HG03442 (cell line): Measurements from ENCODE around the gene SDK2.

Experiments used
- ATAC-seq: cut with Tn5 transposase; IDR thresholded peaks from one replicate; pipeline ENCODE4 v1.9.1; 2021; ENCODE audit warnings: mild to moderate bottlenecking, moderate library complexity; ENCODE audit not compliant: unreplicated experiment

SDK2 gene

DNA sequence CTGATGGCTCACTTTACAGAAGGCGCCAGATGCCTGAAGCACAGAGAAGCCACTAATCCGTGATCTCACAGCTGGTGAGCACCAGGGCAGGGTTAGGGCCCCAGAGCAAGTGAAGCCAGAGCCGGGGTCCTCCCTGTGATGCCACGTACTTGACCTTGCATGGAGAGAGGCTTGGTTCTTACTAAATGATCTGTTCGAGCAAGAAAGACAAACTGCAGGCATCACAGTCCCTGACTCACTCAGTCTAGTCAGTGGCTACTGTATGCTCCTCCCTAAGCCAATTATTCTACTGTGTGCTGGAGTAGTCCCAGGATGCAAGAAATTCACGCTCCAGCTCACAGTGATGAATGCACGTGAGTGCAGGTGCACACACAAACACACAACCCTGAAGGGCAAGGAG is 55.4 kb downstream of the SDK2 start:
- no peak for ATAC-seq

DNA sequence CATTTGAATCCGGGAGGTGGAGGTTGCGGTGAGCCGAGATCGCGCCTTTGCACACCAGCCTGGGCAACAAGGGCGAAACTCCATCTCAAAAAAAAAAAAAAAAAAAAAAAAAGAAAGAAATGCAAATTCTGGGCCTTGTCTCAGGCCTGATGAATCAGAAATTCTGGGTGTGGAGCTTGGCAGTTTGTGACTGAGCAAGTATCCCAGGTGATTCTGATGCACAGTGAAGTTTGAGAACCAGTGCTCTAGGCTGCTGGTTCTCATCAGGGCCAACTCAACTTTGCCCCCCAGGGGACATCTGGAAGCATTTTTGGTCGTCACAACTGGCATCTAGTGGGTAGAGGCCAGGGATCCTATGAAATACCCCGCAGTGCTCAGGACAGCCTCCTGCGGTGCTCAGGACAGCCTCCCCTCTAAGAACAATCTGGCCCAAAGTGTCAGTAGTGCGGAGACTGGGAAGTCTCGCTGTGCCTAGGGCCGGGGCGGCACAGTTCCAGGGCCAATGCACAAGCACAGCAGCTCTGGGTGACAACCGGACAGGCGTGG is 55.9 kb downstream of the SDK2 start:
- no peak for ATAC-seq

DNA sequence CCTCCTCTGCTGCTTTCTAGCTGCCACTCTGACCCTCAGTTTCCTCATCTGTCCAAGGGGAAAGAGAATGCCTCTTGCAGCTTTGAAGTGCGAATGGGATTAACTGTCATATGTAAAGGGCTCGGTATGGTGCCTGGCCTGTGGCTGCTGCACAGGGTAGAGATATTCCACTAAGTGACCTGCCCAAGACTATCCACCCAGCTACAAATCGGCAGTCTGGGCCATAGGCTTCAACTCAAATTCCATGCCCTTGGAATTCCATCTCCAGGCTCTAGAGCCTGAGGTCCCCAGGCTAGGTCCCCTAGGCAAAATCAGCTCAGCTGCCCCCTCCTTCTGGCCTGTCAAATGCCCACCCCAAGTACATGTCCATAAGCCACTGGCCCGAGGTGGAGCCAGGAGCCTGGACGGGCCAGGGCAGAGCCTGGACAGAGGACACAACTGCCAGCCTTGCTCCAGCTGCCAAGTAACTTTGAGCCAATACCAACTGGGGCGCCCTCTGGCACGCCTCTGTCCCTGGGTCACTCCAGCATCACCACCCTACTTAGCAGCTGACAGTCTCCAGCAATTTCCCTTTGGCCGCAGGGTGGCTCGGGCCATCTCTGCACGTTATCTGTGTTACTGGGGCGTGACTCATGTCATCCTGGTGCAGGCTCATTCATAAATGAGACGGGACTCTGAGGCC is 57.2 kb downstream of the SDK2 start:
- no peak for ATAC-seq

DNA sequence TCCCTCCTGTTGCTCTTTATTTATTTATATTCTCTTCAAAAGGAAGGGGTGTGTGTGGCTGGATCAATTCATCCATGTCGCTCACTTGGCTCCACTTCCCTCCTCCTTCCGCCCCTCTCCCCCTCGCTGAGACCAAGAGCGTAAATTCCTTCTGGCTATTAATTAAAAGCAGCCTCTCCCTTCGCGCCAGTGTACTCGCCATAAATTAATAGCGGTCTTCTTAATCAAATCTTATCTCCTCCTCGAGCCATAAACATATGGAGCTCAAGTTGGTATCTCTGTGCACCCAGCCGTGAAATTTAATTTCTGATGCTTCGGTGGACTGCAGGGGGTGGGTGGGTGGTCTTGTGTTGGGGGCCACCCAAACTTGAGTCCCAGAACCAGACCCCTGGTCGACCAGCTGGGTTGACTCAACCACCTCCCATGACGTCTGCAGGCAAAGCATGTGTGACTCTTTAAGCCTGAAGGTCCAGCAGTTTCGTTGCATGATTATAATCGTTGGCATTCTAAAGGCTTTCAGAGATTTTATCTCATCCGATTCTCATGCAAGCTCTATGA is 57.9 kb downstream of the SDK2 start:
- no peak for ATAC-seq

DNA sequence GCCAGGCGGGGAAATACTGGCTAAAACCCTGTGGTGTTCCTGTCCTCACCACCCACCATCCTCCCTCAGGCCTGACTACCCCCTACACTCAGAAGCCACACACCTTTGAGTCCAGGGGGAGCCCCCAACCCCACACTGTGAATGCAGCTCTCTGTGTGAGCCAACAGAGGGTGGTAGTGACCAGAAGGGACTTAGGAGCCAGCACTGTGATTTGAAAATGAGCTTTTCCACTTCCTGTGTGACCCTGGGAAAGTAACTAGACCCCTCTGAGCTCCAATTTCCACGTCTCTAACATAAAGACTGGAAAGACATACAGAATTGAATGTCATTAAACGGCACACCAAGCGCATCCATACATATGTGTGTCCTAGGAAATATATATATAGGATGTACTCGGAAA is 58.7 kb downstream of the SDK2 start:
- ATAC-seq = no peak

DNA sequence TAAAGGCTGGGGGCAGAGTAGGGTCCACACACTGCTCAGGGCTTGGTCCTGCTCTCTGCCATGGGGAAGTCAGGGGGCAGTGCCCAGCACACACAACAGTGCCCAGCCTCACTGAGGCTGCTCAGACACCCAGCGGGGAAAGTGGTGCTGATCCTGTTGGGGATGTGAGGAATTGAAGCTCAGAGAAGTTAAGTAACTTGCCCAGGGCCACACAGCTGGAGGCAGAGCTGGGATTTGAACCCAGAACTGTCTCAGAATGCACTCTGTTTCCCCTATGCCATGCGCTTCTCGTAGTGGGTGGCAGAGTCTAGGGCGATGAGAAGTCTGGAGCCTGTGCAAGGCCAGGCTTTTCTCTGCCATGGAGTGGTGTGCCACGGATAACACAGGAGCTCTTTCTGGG is 59.3 kb downstream of the SDK2 start:
- no peak for ATAC-seq

DNA sequence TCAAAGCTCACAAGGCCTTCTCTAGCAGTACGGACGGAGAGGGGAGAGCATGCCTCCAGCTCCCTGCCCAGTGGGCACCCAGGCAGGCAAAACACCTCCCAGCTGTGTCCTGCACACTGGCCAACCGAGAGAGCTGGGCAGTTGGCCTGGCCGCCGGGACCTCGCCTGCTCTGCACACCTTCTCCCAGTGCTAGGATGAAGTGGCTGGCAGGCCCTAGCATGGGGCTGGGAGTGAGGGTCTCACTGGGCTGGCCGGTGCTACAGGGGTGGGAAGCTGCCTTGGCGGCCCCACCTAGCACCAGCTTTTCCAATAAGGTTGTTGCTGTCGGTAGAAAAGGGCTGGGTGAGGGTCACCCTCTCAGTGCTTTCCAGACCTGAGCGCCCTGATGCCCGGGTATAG is 60.2 kb downstream of the SDK2 start:
- ATAC-seq = no peak

DNA sequence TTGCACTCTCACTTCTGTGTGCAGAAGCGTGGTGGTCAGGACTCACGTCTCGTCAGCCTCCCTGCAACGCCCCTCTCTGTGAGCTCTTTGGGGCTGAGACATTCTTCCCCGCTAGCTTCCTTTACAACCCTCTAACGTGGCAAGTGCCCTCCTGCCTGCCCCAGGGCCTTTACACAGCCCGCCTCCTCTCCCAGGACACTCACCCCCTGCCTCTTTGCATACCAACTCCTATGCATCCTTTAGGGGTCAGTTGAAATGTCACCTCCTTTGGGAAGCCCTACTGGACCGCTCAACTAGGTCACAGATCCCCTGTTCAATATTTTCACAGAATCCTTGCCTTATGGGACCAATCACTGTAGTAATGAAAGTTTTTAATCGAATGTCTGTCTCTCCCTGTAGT is 61.4 kb downstream of the SDK2 start:
- no peak for ATAC-seq

DNA sequence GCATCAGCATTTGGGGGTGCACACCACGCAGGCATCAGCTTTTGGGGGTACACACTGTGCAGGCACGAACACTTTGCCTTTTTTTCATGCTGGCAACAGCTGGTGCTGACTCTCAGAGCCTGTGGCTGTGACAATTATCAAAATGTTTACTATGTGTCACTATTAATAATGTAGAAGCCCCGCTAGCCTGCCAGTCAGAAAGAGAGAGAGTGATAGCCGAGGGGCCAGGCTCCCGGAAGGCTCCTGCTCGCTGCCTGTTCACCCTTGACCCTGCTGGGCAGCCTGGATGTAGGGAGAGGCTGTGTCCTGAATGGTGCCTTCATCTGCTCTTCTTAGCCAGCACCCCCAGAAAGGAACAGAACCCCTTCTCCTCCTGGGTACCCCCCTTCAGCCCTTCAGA is 61.9 kb downstream of the SDK2 start:
- ATAC-seq = no peak

DNA sequence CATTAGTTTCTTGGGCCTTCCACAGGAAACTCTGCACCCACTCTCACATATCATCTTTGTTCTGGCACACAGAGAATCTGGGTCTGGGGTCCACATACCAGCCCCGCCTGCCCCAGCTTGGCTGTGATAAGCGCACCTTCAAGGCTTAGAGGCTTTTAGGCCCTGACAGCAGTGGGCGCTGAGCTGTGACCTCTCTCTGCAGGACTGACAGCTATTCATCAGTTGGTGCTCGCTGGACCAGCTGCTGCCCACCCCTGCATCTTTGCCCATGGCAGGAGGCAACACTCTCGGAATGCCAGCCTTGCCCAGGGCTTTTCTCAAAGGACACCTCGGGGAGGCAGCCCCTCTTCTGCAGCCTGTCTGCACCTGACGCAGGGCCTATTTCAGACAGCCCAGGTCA is 62.9 kb downstream of the SDK2 start:
- no peak for ATAC-seq

DNA sequence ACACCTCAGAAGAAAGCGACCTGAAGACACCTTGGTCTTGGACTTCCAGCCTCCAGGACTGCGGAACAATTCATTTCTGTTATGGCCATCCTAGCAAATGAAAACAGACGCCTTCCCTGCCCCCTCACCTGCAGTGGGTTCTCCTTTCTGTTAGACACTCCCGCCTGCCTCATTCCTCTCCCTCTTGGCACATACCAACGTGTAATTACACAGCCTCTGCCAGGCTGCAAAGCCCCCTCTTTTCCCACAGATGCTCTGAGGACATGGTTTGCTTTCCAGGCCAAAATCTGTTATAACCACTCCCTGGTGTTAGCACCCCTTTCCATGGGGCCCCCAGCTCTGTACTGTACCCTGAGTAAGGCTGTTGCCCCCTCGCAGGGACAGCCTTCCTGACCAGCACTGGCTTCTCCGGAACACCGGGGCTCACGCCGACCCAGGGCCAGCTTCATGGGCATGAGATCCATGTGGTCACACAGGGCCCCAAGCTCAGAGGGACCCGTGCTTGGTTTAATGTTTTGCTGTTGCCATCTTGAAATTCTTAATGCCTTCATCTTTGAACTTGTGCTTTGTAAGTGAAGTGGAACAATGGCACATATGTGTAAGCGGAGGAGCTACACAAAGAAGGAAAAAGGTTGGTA is 64.1 kb downstream of the SDK2 start:
- ATAC-seq = no peak

DNA sequence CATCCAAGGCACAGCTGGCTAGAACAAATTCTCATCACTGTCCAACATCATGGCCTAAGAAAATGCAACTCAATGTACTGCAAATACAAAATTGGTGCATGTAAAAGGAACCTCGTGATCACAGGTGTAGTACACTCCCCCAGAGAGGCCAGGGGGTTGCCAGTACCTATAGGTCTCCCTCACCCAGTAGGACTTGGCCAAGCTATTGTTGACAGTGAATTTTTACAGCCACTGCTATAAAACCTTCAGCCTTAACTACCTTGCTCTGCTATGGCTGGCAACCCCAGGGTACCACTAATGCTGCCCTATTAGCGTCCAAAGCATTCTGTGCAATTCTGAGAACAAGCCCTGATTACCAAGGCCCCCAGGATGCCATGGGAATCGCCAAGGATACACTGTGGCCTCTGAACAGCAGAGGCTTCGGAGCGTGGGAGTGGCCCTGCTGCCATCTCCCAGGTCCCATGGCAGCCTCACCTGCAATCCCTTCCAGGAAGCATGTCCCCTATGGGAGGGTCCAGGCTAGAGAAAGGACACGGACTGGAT is 67.6 kb downstream of the SDK2 start:
- no peak for ATAC-seq

DNA sequence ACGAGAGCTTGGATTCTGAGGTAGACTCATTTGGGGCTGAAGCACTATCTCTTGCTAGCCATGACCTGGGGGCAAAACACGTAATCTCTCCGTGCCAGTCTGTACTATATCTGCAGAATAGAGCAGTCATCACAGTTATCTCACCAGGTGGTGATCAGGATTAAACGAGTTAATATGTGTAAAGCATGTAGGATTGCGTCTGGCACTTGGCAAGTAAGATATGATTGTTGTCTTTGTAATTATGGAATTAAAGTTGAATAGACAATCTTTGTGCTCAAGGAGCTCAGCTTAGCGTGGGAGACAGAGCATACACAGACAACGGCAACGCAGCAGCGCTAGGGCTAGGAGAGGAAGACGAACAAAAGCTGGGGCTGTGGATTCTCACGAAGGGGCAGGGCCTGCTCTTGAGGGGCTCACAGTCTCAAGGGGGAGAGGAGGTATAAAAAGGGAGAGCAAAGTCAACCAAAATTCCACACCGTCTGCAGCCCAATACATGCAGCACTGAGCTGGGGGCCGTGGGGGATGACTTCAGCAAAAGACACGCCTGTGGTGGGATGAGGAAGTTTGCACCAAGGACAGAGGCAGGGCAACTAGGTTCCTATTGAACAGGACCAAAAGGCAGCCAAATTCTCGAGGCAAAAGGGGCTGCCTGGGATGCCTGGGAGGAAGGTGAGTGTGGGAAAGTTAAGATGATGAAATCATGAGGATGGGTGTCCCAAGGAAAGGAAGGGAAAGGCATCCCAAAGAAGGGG is 68.6 kb downstream of the SDK2 start:
- ATAC-seq = no peak

DNA sequence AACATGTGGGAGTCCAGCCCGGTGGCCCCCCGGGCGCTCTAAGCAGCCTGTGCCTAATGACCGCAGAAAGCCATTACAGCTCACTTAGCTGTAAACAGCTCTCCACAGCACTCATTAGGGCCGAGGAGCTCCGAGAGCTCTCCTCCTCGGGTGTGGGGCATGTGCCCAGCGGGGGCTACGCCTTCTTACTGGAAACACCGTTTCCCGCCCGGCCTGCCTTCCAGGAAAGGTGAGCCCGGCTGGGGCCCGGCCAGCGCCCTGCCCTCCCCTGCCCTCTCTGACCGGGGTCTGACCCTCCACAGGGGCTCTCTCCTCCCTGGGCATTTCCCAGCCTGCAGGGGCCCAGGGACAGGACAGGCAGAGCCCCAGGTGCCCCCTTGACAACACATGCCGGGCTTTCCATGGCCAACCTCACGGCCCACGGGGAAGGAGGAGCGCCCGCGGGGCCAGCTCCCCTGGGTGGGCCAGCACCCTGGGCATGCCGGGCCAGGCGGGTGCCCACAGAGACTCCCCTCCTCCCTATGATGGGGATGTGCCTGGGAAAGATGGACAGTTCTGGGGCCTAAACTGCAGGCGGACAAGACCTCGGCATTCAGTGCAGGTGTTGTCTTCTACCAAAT is 72.6 kb downstream of the SDK2 start:
- no peak for ATAC-seq

DNA sequence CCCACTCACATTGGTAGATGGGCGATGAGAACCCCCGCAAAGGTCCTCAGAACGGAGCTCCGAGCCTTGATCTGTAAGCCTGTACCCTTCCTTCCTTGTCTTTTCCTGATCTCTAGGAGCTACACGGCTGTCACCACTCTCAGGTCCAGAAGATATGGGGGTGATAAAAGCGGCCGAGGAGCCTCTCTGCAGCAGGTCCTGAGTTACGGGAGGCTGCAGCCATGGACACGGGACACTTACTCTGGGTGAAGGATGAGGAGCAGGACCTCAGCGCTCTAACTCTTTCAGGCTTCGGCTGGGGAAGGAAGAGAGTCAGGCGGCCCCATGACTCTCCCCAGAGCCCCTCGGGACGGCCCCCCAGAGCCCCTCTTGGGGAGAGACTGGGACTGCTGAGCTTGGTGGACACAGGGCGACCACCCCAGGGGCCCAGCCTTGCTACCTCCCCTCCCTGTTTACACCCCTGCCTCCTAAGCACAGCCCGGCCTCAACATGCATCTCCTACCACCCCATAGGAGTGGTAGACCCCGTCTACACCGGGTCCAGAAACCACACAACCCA is 74.4 kb downstream of the SDK2 start:
- ATAC-seq = no peak

DNA sequence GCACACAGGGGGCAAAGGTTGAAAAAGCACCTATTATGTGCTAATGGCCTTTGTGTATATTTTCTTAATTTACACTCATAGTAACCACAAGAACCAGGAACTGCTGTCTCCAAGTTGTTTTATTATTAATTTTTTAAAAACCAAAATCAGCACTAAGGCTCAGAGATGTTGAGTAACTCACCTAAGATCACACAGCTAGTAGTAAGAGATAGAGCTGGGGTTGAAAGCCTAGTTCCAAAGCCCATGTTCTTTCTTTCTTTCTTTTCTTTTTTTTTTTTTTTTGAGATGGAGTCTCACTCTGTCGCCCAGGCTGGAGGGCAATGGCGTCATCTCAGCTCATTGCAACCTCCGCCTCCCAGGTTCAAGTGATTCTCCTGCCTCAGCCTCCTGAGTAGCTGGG is 75.3 kb downstream of the SDK2 start:
- ATAC-seq = no peak

DNA sequence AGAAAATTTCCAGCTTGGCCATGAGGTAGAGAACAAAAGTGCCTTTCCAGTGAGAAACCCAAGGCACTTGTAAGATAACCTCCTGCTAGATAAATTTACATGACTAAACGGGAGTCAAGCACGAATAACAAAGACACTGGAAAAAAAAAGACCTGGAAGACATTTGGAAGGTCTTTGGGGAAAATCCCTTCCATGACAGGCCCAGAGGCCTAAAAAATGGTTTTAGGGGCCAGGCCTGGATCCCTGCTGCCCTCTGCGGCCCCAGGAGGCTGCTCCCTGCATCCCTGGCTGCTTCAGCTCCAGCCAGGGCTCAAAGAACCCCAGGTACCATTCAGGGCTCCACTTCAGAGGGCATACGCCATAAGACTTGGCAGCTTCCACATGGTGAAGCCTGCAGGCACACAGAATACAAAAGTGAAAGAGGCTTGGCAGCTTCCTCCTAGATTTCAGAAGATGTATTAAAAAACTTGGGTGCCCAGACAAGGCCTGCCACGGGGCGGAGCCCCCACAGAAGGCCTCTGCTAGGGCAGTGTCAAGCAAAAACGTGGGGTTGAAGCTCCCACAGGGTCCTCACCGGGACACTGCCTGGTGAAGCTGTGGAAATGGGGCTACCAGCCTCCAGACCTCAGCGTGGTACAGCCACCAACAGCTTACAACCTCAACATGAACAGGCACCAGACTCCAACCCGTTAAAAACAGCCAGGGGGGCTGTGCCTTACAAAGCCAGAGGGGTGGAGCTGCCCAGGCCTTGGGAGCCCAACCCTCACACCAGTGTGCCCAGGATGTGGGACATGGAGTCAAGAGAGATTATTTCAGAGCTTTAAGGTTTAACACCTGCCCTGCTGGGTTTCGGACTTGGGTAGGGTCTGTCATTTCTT is 77.1 kb downstream of the SDK2 start:
- no peak for ATAC-seq

DNA sequence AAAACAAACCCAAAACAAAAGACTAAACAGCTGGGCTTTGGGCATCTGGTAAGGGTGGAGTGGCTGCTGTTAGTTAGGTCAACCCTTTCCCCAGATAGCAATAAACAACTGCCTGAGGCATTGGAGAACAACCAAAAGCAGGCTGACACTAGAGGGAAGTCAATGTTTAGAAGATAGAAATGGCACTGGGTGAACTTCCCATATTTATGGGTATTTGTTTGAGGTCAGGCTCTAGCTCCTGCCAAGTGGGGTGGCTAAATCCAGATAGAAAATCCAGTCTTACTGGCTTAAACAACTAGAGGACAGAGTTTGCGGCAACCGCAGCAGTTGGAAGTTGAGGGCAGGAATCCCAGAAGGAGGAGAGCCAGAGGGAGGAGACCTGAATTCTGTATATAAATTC is 79.4 kb downstream of the SDK2 start:
- no peak for ATAC-seq

DNA sequence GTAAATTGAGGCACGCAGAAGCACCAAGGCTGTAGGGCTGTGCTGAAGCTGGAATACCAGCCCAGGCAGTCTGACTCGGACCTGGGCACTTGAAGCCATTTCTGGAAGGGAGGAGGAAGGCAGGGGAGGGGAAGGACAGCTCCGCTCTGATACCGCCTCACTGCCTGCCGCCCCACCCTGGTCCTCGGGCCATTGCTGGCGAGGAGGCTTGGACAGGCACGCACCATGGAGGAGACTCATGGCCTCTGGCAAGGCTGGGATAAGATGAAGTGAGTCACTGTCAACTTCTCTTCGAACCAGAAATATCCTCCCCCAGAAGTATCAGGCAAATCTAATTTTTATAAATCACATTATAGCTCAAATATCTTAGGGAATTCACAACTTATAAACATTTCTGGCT is 81.3 kb downstream of the SDK2 start:
- ATAC-seq = no peak

DNA sequence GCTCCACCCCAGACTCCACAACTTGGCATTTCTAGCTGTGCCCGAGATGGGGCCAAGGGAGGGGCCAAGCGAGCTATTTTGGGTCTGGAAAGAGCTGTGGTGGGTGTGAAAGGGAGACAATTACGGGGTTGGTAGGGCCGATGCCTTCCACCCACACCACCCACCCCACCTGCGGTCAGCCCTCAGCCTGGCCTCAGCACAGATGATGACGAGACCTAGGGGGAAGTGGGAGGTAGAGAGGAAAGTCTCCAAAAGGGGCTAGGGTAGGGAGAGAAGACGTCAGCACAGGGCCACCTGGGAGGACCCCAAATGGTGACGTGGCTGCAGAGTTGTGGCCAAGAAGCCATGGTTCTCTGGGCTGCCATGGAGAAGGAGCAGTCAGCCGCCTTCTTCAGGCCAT is 83.1 kb downstream of the SDK2 start:
- ATAC-seq = no peak
